Left hindlimb (tissue), 1 donor: ENCODE measurements around the gene DNAJC1.
"Not testable (repeated sequence)": the region's sequence is repeated elsewhere in the genome, so short reads cannot be mapped to it uniquely, and the experiment has no call there.

ENCODE experiments used
- DNase-seq: peaks from one replicate; pipeline ENCODE4 v3.0.0-alpha.2; 2018

DNAJC1 gene

DNA sequence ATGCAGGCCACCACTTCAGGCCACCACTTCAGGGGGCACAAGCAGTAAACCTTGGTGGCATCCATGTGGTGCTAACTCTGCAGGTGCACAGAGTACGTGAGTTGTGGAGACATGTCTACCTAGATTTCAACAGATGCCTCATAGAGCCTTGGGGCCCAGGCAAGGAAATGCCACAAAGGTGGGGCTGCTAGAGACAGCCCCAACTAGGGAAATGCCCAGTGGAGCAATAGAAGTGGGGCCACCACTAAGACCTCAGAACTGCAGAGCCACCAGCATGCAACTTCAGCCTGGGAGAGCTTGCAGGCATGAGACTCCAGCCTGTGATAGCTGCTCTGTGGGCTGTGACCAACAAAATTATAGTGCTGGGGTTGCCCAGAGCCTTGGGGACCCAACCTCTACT is 107.6 kb downstream of the DNAJC1 start:
- no peak for DNase-seq

DNA sequence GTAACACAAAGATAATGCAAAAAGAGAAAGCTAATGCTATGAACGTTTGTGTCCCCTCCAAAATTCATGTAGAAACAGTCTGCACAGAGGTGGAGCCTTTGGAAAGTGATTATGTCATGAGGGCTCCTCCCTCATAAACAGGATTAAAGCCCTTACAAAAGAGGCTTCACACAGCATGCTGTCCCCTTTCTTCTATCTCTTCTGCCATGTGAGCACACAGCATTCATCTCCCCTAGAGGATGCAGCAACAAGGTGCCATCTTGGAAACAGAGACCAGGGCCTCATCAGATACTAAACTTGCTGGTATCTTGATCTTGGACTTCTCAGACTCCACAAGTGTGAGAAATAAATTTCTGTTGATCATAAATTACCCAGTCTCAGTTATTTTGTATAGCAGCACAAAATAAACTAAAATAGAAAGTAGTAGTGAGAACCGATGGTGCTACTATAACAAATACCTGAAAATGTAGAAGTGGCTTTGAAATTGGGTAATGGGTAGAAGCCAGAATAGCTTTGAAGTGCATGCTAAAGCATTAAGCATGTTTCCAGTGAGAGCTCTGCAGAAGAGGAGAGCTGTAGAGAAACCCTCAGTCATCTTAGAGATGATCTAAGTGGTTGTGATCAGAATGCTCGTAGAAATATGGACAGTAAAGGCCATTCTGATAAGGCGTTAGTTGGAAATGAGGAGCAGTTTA is 108.7 kb downstream of the DNAJC1 start:
- no peak for DNase-seq

DNA sequence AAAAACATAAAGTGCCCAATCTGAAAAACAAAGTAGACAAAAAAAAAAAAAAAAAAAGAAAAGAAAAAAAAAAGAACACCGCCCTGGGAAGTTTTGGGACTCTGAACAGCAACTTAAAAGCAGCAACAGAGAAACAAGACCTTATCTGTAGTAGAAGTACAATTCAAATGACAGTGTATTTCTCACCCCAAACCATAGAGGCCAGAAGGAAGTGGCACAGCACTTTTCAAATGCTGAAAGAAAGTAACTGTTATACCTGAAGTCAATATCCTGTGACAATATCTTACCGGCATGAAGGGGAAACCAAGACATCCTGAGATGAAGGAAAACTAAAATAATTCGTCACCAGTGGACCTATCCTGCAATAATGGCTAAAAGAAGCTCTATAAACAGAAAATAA is 112.1 kb downstream of the DNAJC1 start:
- DNase-seq, result no peak

DNA sequence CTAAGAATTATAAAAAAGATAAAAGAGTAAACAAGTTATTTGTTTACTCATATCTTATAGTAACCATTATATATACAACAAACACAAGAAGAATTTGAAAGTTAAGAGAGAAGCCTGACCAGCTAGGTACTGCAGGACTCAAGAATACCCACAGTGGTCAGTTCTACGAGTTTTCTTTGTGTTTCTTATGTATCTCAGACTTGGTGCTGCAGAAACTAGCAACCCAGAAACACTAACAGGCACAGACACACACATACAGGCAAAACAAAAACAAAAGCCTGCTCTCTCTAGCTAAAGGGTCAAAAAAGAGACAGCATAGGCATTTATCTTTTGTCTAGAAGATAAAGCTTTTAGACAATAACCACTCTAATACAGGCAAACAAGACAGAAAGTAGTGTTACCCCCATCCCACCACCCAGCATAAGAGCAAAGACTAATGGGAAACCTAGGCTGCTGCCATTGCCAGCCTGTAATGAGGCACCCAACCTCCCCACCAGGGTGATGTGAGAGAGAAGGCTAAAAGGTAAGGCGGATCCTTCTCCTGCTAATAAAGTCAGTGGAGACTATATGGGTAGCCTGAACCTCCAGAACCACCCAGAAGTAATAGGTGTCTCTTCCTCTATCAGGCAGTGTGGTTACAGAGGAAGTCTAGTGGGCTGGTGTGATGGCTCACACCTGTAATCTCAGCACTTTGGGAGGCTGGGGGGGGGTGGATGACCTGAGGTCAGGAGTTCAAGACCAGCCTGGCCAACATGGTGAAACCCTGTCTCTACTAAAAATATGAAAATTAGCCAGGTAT is 113.9 kb downstream of the DNAJC1 start:
- DNase-seq, result no peak

DNA sequence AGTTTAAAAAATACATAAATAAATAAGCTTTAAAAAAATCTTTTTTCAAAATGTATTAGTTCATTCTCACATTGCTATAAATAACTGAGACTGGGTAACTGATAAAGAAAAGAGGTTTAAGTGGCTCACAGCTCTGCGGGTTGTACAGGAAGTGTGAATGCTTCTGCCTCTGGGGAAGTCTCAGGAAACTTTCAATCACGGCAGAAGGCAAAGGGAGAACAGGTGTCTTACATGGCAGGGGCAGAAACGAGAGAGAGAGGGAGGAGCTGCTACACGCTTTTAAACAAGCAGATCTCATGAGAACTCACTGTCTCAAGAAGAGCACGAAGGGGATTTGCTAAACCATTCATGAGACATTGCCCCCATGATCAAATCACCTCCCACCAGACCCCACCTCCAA is 114.6 kb downstream of the DNAJC1 start:
- no peak for DNase-seq

DNA sequence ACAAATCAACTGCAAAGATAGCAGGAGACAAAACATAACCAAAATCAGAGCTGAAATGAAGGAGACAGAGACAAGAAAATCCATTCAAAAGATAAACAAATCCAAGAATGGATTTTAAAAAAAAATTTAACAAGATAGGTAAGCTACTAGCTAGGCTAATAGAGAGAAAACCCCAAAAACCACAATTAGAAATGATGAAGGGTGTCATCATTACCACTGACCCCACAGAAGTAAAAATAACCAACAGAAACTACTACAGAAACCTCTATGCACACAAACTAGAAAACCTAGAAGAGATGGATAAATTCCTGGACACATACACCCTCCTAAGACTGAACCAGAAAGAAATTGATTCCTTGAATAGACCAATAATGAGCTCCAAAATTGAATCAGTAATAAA is 117.6 kb downstream of the DNAJC1 start:
- no peak for DNase-seq

DNA sequence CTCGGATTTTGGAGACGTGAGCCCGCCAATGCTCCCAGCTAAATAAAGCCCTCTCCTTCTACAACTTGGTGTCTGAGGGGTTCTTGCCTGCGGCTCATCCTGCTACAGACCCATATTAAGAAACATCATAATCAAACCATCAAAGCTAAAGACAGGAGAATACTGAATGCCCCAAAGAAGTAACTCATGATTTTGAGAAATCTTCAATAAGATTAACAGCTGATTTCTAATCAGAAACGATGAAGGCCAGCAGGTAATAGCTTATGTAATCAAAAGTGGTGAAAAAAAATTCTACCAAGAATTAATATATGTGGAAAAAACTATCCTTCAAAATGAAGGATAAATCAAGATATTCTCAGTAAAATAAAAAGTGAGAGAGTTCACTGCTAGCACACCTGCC is 130.3 kb downstream of the DNAJC1 start:
- no peak for DNase-seq

DNA sequence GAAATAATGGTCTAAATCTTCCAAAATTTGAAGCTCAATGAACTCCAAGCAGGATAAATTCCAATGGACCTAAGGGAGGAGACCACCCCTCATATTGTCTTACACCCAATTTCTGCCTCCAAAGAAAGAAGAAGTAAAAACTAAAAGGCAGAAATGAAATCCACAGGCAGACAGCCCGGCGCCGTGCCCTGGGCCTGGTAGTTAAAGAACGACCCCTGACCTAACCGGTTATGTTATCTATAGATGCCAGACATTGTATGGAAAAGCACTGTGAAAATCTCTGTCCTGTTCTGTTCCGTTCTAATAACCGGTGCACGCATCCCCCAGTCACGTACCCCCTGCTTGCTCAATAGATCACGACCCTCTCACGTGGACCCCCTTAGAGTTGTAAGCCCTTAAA is 130.8 kb downstream of the DNAJC1 start:
- DNase-seq, result not testable (repeated sequence)

DNA sequence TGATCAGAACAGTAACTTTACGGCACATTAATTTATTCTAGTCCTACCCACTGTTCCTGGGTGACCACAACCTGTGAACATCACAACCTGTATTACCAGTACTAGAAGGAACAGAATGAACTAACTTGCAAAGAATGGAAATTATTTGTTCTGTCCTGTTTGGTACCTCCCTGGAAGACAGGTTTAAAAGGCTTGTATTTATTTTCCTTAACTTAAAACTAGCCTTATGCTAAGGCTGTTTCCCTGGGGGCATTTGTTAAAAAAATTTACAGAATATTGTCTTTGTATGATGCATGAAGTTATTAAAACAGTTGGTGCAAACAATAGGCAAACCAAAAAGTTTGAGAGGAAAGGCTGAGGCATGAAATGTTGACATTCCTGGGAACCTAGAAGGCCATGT is 132.7 kb downstream of the DNAJC1 start:
- DNase-seq, result no peak

DNA sequence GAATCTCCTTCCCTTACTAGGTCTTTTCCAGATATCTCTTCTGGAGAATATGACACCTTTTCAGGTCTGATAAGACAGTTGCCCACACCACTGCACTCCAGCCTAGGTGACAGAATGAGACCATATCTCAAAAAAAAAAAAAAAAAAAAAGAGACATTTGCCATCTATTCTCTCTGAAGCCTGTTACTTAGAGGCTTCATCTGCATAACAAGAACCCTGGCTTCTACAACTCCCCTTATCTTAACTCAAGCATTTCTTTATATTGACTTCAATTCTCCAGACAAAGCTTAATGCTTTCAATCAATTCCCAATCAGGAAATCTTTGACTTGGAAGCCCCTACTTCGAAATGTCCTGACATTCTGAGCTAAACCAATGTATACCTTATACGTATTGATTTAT is 134.4 kb downstream of the DNAJC1 start:
- not testable (repeated sequence) for DNase-seq

DNA sequence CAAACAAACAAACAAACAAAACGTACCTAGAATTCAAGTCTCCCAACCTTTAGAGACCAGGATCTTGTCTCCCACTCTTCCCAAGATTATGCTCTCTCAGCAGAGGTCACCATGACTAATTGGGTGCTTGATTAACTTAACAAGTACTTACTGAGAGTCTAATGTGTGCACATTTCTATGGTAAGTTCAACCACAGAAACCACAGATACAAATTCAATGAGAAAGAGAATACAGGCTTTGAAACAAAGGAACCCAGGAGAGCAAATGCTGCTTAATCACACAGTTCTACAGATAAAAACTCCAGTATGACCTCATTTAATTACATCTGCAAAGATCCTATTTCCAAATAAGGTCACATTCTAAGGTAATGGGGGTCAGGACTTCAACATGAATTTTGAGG is 142.8 kb downstream of the DNAJC1 start:
- DNase-seq, result no peak

DNA sequence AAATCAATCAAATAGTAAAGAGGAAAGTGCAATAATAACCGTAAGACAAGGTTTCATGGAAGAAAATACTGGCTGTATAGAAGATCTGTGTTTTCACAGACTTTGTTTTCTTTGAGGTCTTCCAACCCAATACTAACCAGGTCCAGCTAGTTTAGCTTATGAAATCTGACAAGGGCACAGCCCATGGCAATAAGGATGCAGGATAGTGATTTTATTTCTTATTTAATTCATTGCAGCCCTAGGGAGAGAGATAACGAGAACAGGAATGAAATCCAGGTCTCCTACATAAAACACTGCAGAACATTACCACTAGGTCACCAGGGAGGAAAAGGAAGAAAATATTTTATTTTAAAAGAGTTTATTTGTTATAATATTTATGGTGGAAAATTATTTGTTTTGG is 145.1 kb downstream of the DNAJC1 start:
- DNase-seq, result no peak

DNA sequence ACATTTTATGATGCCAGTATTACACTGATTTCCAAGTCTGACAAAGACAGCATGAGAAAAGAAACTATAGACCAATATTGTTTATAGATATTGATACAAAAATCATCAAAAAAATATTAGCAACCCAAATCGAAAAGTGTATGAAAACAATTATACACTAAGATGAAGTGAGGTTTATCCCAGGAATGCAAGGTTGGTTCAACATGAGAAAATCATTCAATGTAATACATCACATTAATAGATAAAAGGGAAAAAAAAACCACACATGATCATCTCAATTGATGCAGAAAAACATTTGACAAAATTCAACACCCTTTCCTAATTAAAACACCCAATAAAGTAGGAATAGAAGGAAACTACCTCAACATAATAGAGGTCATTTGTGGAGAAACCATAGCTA is 153.9 kb downstream of the DNAJC1 start:
- no peak for DNase-seq

DNA sequence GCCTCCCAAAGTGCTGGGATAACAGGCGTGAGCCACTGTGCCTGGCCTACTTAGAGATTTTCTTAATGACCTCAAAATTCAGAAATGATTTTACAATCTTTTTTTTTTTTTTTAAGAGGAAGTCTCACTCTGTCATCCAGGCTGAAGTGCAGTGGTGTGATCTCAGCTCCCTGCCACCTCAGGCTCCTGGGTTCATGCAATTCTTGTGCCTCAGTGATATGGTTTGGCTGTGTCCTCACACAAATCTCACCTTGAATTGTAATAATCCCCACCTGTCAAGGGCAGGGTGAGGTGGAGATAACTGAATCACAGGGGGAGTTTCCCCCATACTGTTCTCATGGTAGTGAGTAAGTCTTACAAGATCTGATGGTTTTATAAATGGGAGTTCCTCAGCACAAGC is 159.9 kb downstream of the DNAJC1 start:
- DNase-seq, result no peak

DNA sequence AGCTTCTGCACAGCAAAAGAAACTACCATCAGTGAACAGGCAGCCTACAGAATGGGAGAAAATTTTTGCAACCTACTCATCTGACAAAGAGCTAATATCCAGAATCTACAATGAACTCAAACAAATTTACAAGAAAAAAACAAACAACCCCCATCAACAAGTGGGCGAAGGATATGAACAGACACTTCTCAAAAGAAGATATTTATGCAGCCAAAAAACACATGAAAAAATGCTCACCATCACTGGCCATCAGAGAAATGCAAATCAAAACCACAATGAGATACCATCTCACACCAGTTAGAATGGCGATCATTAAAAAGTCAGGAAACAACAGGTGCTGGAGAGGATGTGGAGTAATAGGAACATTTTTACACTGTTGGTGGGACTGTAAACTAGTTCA is 162.3 kb downstream of the DNAJC1 start:
- not testable (repeated sequence) for DNase-seq

DNA sequence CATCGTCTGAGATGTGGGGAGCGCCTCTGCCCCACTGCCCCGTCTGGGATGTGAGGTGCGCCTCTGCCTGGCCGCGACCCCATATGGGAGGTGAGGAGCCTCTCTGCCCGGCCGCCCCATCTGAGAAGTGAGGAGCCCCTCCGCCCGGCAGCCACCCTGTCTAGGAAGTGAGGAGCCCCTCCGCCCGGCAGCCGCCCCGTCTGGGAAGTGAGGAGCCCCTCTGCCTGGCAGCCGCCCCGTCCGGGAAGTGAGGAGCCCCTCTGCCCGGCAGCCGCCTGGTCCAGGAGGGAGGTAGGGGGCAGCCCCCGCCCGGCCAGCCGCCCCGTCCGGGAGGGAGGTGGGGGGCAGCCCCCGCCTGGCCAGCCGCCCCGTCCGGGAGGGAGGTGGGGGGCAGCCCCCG is 166.0 kb downstream of the DNAJC1 start:
- not testable (repeated sequence) for DNase-seq

DNA sequence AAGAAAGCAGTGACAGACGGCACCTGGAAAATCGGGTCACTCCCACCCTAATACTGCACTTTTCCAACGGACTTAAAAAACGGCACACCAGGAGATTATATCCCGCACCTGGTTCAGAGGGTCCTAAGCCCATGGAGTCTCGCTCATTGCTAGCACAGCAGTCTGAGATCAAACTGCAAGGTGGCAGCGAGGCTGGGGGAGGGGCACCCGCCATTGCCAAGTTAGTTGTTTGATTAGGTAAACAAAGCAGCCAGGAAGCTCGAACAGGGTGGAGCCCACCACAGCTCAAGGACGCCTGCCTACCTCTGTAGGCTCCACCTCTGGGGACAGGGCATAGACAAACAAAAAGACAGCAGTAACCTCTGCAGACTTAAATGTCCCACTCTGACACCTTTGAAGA is 169.0 kb downstream of the DNAJC1 start:
- not testable (repeated sequence) for DNase-seq

DNA sequence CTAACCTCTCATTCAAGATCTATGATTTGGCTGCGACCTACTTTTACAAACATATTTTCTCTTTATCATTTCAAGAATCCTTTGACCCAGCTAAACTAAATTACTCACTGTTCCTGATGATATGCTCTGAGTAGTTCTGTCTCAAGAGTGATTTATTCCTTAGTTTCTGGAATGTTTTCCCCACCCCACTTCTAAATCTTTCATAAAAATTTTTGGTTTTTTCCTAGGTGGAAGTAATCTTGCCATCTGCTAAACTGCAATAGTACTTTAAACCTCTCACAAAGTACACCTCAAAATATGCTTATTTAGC is 170.8 kb downstream of the DNAJC1 start:
- no peak for DNase-seq

DNA sequence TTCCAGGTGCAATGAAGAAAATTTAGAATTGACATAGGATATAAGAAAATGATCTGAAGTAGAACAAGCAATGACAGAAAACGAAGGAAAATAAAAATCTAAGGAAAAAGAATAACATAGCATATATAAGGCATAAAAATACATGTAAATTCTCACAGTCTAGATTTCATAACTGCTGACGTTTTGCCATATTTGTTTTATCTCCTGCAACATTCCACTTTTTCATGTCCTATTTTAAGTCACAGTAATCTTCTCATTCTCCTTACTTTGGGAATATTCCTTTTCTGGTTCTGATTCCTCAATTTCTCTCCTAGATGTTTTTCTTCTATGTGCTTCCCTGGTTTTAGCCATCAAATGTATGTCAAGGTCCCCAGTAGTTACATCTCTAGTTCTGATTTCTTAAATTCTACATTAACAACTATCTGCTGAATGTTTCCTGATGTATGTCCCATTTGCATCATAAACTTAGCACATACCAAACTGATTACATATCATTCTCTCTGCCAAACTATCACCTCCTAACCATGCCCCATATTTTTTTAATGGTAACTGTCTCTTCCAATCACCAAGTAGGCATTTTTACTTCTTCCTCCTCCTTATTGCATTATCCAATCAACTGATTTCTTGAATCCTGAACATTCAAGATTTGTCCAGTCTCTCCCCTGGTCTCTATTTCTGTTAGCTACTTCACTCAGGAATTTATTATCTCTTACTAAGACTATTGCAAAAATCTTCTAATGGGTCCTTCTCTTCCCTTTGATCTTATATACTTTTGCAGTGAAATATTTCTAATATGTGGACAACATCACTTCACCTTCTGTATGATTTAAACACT is 171.3 kb downstream of the DNAJC1 start:
- no peak for DNase-seq

DNA sequence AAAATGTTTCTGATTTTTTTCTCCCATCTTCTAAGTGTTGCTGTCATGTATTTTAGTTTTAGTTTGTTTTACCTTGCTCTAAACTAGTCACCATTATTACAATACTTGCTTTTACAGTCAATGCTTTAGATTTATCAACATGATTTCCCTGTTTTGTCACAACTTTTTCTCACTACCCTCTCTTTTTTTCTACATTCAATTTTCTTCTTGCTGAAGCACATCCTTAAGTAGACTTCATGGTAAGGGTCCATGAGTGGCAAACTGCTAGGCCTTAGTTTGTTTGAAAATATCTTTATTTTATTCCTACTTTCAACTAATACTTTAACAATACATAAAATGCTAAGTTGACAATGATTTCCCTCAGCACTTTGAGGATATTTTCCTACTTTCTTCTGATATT is 173.5 kb downstream of the DNAJC1 start:
- DNase-seq, result no peak

DNA sequence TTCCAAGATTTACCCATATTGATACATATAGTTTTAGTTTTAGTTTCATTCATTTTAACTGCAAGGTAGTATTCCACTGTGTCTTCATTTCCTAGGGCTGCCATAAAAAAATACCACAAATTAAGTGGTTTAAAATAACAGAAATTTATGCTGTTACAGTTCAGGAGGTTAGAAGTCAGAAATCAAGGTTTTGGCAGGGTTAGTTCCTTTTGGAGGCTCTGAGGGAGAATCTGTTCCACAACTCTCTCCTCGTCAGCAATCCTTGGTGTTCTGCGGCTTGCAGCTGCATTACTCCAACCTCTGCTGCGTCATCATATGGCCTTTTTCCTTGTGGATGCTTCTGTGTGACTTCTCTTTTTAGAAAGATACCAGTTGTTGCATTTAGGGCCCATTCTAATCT is 176.2 kb downstream of the DNAJC1 start:
- DNase-seq, result no peak

DNA sequence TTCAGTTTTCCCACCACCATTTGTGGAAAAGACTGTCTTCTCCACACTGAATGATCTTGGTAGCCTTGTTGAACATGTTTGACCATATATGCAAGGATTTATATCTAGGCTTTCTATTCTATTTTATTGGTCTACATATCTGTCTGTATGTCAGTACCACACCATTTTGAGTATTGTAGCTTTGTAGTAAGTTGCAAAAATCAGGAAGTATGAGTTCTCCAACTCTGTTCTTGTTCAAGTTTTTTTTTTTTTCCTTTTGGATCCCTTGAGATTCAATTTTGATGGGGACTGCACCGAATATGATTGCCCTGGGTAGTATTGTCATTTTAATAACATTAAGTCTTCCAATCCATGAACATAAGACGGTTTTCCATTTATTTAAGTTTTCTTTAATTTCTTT is 176.8 kb downstream of the DNAJC1 start:
- no peak for DNase-seq

DNA sequence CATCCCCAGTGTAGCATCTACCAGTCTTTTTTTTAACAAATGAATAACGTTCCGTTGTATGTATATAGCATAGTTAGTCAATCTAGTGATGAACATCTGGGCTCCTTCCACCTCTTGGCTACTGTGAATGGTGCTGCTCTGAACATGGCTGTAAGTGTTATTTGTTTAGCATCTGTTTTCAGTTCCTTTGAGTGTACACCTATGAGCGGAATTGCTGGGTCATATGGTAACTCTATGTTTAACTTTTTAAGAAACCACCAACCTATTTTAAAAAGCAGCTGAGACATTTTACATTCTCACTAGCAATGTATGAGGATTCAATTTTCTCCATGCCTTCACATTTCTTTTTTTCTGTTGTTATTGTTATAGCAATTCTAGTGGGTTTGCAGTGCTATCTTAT is 178.2 kb downstream of the DNAJC1 start:
- no peak for DNase-seq

DNA sequence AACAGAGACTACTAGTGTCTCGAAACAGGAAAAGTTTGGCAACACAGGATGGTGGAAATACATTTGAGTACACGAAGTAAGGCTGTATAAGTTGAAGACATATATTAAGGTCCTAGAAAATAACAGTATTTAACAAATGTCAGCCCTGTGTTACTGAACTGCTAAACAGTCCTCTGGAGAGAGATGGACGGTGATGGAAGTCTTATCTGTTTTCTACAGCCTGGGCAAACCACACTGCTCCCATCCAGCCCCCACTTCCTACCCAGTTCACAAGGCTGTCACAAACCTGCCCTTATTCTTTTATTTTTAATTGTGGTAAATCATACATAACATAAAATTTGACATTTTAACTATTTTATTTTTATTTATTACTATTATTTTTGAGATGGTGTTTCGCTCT is 179.1 kb downstream of the DNAJC1 start:
- no peak for DNase-seq
